ENCODE measurements around the gene CC2D2A.

CC2D2A gene

DNA sequence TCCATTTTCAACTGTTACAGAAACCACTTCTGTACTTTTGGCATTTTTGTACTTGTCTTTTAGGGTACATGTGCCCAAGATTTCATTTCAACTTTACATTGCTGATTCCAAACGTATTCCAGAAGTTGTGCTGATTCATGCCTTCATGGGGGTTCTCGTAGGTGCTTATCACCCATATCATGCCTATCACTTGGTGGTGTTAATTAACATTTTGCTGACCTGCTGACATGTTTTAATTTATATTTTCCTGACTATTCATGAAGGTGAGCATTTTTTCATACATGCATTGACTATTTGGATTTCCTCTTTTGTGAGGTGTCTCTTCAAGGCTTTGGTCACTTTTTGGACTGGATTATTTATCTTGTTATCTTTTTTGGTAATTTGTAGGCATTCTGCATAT, 64.1 kb downstream of the CC2D2A start:
- H3K27ac ChIP-seq (ENCODE audit: low read depth, low read length) = no peak overlapping the region
- no peak overlapping the region for H3K9ac ChIP-seq (ENCODE audit: low read length)
- H3K27me3 ChIP-seq (ENCODE audit: control insufficient read depth, insufficient read depth, low read length) = no peaks in the 10 kb centered on the region
- no peaks in the 10 kb centered on the region for H3K4me1 ChIP-seq (ENCODE audit: control insufficient read depth, insufficient read depth, low read length)
- no peak overlapping the region for H3K4me3 ChIP-seq (ENCODE audit: low read length)
- H3K36me3 ChIP-seq (ENCODE audit: control insufficient read depth, insufficient read depth, low read length) = no peaks in the 10 kb centered on the region

DNA sequence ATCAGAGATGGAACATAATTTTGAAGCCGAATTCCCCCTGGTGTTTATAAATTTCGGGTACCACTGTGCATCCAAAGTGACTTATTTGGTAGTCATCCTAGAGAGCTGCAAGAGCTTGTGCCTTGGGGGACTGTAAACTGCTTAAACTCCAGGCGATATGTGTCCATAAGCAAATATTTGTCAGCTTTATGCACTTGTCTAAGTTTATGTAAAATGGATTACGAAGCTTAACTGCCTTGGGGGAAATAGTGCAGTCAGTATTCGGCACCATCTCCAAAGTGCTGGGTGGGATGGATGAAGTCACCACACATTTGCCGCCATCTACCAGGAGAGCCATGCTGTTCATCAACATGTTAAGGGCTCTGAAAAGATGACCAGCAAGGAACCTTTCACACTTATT, 65.9 kb downstream of the CC2D2A start:
- Histone ChIP-seq H3K27ac (ENCODE audit: low read depth, low read length) (no peak overlapping the region), H3K4me1 (ENCODE audit: control insufficient read depth, insufficient read depth, low read length) (no peaks in the 10 kb centered on the region), H3K36me3 (ENCODE audit: control insufficient read depth, insufficient read depth, low read length) (no peaks in the 10 kb centered on the region), H3K9ac (ENCODE audit: low read length) (no peak overlapping the region), H3K27me3 (ENCODE audit: control insufficient read depth, insufficient read depth, low read length) (no peaks in the 10 kb centered on the region), H3K4me3 (ENCODE audit: low read length) (no peak overlapping the region)

DNA sequence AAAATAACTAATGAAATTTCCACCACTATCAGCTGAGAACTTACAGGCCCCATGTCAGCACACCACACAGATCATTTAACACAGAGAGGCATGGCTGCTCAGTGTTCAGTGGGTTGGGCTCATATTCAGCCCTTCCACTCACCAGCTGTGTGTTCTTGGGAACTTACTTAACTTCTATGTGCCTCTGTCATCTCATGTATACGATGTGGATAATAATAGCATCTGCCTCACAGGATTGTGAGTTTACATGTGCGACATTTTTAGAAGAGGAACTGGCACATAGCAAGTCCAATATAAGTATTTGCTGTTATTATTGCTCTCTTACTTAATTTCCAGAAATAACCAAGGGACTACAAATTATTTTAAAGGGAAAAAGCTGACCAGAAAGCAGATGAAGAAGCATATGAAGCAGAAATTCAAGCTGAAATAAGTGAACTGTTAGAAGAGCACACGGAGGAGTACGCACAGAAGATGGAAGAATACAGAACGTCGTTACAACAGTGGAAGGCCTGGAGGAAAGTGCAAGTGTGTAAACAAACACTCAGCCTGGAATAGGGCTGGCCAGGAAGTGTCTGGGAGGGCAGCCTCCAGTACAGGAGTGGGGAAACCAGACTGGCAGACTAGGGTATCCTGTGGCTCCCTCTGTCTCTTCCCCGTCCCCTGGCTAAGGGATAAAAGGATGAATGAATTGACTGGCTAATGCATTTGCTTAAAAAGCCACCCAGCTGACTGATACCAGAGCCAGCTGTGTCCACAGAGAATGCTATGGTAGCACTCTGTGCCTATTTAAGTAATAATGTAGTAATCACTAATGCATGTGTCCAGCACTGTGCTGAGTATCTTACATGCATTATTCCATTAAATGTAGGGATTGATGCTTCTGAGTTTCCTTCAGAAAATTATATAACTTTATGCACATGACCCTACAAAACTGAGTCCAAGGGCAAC, 67.1 kb downstream of the CC2D2A start:
- Histone ChIP-seq H3K27me3 (ENCODE audit: control insufficient read depth, insufficient read depth, low read length) (no peaks in the 10 kb centered on the region), H3K9ac (ENCODE audit: low read length) (no peak overlapping the region), H3K4me1 (ENCODE audit: control insufficient read depth, insufficient read depth, low read length) (no peaks in the 10 kb centered on the region), H3K4me3 (ENCODE audit: low read length) (no peak overlapping the region), H3K27ac (ENCODE audit: low read depth, low read length) (no peak overlapping the region), H3K36me3 (ENCODE audit: control insufficient read depth, insufficient read depth, low read length) (no peaks in the 10 kb centered on the region)

DNA sequence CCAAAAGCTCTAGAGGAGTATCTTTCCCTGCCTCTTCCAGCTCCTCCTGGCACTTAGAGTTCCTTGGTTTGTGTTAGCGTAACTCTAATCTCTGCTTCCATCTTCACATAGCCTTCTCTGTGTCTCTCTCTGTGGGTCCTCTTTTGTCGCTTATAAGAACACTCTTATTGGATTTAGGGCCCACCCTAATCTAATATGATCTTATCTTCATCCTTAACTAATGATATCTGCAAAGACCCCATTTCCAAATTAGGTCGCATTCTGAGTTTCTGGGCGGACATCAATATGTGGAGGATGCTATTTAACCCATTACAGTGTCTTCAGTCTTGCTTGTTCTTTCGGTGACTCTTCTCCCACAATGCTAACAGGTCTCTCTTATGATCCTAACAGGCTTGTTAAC, 72.3 kb downstream of the CC2D2A start:
- H3K27ac ChIP-seq (ENCODE audit: low read depth, low read length) = no peak overlapping the region
- H3K9ac ChIP-seq (ENCODE audit: low read length) = no peak overlapping the region
- no peaks in the 10 kb centered on the region for H3K27me3 ChIP-seq (ENCODE audit: control insufficient read depth, insufficient read depth, low read length)
- H3K4me1 ChIP-seq (ENCODE audit: control insufficient read depth, insufficient read depth, low read length) = no peaks in the 10 kb centered on the region
- H3K4me3 ChIP-seq (ENCODE audit: low read length) = no peak overlapping the region
- peaks cover 7% of the 10 kb centered on the region for H3K36me3 ChIP-seq (ENCODE audit: control insufficient read depth, insufficient read depth, low read length)

DNA sequence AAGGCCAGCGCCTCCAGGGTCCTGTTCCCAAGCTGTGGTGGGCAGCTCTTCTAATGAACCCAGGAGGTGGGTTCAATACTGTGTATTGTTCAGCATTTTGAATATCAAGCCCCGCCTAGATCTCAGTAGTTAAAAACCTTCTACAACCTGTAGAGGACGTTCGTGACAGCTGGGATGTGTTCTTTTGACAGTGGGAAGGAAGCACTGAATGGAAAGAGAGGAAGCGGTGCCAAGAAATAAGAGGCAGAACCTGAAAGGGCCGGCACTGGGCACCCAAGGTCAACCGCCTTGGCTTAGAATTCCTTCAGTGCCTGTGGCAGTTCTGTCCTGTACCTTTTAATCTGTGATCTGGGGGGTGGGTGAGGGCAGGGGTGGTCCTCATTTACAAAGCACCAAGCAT, 73.1 kb downstream of the CC2D2A start:
- H3K4me3 ChIP-seq (ENCODE audit: low read length) = no peak overlapping the region
- peaks cover 7% of the 10 kb centered on the region for H3K36me3 ChIP-seq (ENCODE audit: control insufficient read depth, insufficient read depth, low read length)
- H3K9ac ChIP-seq (ENCODE audit: low read length) = no peak overlapping the region
- H3K27me3 ChIP-seq (ENCODE audit: control insufficient read depth, insufficient read depth, low read length) = no peaks in the 10 kb centered on the region
- no peaks in the 10 kb centered on the region for H3K4me1 ChIP-seq (ENCODE audit: control insufficient read depth, insufficient read depth, low read length)
- no peak overlapping the region for H3K27ac ChIP-seq (ENCODE audit: low read depth, low read length)

DNA sequence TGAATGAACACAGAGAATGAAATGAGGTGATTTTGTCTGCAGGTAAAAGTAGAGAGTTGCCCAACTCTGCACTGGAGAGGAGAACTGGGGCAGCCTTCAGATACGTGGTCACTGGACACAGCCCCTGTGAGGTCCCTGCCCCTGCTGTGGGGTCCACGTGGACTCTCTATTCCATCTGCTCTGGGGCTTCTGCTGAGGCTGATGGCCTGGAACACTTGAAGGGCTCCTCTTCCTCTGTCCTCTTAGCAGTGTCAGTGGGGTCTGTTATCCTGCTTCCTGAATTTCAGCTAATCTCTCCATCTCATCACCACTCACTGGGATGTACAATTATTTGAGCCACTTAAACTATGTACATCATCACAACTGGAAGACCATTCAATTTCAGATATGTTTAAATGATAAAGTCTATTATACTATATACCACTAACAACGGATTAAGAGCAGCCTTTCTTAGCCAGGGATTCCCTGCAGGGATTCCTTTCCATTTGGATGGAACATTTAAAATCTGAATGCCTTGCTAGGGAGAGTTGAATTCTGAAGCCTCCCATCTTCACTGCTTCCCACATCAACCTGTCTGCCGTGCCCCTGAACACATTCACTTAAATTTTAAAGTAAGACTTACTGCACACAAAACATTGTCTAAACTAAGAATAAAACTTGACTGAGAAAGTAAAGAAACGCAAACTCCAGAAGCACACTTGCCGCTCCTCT, 74.0 kb downstream of the CC2D2A start:
- Histone ChIP-seq H3K36me3 (ENCODE audit: control insufficient read depth, insufficient read depth, low read length) (peaks cover 7% of the 10 kb centered on the region), H3K4me3 (ENCODE audit: low read length) (no peak overlapping the region), H3K4me1 (ENCODE audit: control insufficient read depth, insufficient read depth, low read length) (no peaks in the 10 kb centered on the region), H3K27me3 (ENCODE audit: control insufficient read depth, insufficient read depth, low read length) (no peaks in the 10 kb centered on the region), H3K9ac (ENCODE audit: low read length) (no peak overlapping the region), H3K27ac (ENCODE audit: low read depth, low read length) (no peak overlapping the region)

DNA sequence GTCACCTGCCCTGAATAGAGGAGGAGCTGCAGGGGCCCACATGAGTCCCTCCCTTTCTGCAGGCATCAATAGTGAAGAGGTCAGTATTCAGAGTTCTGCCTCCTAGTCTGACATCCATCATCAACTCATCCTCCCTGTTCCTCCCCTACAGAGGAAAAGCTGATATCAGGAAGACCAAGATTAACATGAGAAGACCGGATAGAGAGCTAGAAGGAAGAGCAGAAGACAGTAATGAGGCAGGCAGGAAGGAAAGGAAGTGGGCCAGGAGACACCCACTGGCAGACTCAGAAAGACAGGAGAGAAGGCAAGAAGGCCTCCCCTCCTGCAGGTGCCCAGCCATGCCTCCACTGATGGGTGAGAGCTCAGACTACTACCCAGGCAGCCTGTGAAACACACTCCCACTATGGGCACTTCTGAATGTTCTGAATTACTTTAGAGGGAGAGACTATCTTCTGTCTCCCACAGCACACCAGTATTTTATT, 74.6 kb downstream of the CC2D2A start:
- Histone ChIP-seq H3K27me3 (ENCODE audit: control insufficient read depth, insufficient read depth, low read length) (no peaks in the 10 kb centered on the region), H3K9ac (ENCODE audit: low read length) (no peak overlapping the region), H3K4me3 (ENCODE audit: low read length) (no peak overlapping the region), H3K36me3 (ENCODE audit: control insufficient read depth, insufficient read depth, low read length) (peaks cover 7% of the 10 kb centered on the region), H3K27ac (ENCODE audit: low read depth, low read length) (no peak overlapping the region), H3K4me1 (ENCODE audit: control insufficient read depth, insufficient read depth, low read length) (no peaks in the 10 kb centered on the region)

DNA sequence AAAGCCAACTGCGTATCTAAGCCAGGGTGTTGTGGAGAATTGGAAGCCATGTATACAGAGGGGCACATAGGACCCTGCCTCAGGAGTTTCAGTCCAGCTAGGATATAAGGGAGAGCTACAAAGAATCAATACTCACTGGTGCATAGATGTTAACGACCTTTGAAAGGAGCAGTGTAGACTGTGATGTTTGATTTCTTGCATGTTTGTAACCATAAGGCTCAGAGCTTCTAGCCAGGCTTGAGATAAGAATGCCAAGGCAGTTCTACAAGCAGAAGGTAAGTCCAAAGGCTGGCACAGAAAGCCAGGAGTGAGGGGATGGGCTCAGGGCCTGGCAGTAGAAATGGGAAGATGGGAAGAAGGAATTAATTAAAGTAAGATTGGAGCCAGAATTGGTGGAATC, 75.7 kb downstream of the CC2D2A start:
- no peak overlapping the region for H3K9ac ChIP-seq (ENCODE audit: low read length)
- H3K4me1 ChIP-seq (ENCODE audit: control insufficient read depth, insufficient read depth, low read length) = no peaks in the 10 kb centered on the region
- no peak overlapping the region for H3K27ac ChIP-seq (ENCODE audit: low read depth, low read length)
- no peak overlapping the region for H3K4me3 ChIP-seq (ENCODE audit: low read length)
- H3K36me3 ChIP-seq (ENCODE audit: control insufficient read depth, insufficient read depth, low read length) = peaks cover 7% of the 10 kb centered on the region
- no peaks in the 10 kb centered on the region for H3K27me3 ChIP-seq (ENCODE audit: control insufficient read depth, insufficient read depth, low read length)

DNA sequence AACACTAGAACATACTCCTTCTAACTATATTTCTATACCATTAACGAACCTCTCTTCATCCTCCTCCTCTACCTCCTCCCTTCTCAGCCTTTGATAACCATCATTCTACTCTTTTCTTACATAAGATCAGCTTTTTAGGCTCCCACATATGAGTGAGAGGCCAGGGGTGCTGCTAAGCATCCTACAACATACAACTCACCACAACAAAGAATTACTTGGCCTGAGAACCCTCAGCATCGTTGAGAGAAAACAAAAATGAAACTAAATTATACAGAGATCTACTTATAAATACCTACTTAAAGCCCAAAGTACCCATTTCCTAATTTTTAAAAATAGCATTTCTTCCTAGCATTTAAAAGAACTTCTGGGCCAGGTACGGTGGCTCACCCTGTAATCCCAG, 77.7 kb downstream of the CC2D2A start:
- Histone ChIP-seq H3K27me3 (ENCODE audit: control insufficient read depth, insufficient read depth, low read length) (no peaks in the 10 kb centered on the region), H3K4me3 (ENCODE audit: low read length) (no peak overlapping the region), H3K4me1 (ENCODE audit: control insufficient read depth, insufficient read depth, low read length) (no peaks in the 10 kb centered on the region), H3K27ac (ENCODE audit: low read depth, low read length) (no peak overlapping the region), H3K36me3 (ENCODE audit: control insufficient read depth, insufficient read depth, low read length) (peaks cover 10% of the 10 kb centered on the region), H3K9ac (ENCODE audit: low read length) (no peak overlapping the region)

DNA sequence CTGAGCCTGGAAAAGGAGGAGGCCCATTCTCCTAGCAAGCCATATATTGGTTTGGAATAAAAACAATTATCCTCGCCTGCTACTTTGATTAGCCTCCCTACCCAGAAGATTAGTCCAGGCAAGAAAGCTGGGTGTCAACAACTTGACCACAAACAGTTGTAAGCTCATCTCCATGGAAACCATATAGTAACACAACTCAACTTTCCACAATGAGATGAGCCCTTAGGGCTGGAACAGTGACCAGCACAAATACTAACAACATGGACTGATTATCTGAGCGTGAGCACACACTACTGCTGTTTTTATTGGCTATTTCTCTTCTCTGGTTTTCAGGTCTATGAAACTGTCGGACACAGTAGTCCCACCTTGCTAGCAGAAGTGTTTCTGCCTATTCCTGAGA, 80.8 kb downstream of the CC2D2A start:
- Histone ChIP-seq H3K36me3 (ENCODE audit: control insufficient read depth, insufficient read depth, low read length) (peaks cover 11% of the 10 kb centered on the region), H3K27me3 (ENCODE audit: control insufficient read depth, insufficient read depth, low read length) (no peaks in the 10 kb centered on the region), H3K27ac (ENCODE audit: low read depth, low read length) (no peak overlapping the region), H3K4me1 (ENCODE audit: control insufficient read depth, insufficient read depth, low read length) (no peaks in the 10 kb centered on the region), H3K9ac (ENCODE audit: low read length) (no peak overlapping the region), H3K4me3 (ENCODE audit: low read length) (no peak overlapping the region)

DNA sequence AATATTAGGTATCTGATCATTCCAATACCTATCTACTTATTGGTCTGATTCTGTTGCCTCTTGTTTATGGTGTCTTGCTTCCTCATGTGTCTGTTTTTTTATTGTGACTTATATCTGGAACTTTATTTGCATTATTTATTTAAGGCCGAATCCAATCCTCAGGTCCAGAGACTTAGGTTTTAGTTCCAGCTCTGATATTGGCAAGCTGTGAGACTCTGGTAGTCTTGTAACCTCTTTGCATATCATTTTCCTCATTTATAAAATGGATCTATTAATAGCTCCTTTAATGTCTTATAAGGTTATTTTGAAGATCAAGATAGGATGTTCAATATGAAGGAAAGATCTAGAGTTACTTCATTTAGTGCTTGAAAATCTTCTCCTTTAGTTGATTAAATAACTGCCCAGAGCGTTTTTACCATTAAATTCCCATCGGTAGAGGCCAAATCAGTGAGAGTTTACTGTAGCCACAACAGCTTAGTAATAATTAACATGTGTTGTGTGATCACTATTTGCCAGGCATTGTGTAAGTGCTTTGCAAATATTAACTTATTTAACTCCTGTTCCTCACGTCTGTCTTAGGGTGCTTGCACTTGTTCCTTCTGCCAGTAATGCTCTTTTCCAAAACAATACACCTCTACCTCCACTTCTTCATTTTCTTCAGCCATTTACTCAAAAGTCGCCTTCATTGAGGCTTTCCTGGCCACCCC, 82.2 kb downstream of the CC2D2A start:
- Histone ChIP-seq H3K4me3 (ENCODE audit: low read length) (no peak overlapping the region), H3K27me3 (ENCODE audit: control insufficient read depth, insufficient read depth, low read length) (no peaks in the 10 kb centered on the region), H3K4me1 (ENCODE audit: control insufficient read depth, insufficient read depth, low read length) (no peaks in the 10 kb centered on the region), H3K27ac (ENCODE audit: low read depth, low read length) (no peak overlapping the region), H3K9ac (ENCODE audit: low read length) (no peak overlapping the region), H3K36me3 (ENCODE audit: control insufficient read depth, insufficient read depth, low read length) (peaks cover 18% of the 10 kb centered on the region)

DNA sequence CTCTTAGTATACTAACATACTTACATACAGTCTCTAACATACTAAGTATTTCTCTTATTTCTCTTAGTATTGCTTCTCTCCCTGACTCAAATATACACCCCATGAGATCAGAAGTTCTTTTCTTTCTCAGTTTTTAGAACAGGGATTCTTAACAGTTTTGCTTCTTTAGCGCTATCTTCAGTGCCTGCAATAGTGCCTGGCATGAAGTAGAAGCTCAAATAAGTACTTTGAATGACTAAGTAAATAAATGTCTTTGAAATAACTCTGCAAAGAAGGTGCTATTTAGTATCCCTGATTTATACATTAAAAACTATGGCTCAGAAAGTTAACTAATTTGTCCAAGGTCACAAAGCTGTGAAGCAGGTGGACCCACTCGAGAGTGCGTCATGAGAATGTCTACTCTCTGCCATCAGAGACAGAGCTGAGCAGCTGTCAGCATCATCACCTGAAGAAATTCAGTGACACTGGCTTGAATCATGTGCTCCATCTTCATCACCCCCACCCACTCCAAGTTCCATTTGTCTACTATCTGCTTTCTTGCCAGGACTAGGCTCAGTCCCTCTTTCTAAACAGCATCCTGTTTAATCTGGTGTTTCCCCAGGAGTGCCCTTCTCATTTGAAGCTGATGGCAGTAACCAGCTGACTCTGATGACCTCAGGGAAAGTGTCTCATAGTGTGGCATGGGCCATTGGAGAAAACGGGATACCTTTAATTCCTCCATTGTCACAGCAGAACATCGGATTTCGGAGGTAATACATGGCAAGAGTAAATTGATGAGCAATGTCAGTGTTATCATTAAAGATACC, 83.1 kb downstream of the CC2D2A start:
- no peak overlapping the region for H3K27ac ChIP-seq (ENCODE audit: low read depth, low read length)

More for the DNA sequence above, 83.1 kb downstream of the CC2D2A start:
- peaks cover 18% of the 10 kb centered on the region for H3K36me3 ChIP-seq (ENCODE audit: control insufficient read depth, insufficient read depth, low read length)
- no peaks in the 10 kb centered on the region for H3K27me3 ChIP-seq (ENCODE audit: control insufficient read depth, insufficient read depth, low read length)
- H3K9ac ChIP-seq (ENCODE audit: low read length) = no peak overlapping the region
- no peak overlapping the region for H3K4me3 ChIP-seq (ENCODE audit: low read length)
- H3K4me1 ChIP-seq (ENCODE audit: control insufficient read depth, insufficient read depth, low read length) = no peaks in the 10 kb centered on the region

Measured in rectal smooth muscle tissue (tissue), 1 donor.